ENCODE results near the gene ASPDH. TPM values are rescaled to one million over a fixed set of nuclear protein-coding genes. Genes with fewer than 3 reads are reported as not detected.

ASPDH gene
- total and polyA plus RNA-seq, 3 experiments from 2014 or later, result not detected

Other genes with a start within 250 kb of the ASPDH start
- under 1 TPM; 0.68 to 0.73 TPM for gene KCNC3, start 184.5 kb downstream of the ASPDH start, total RNA-seq
- gene KCNC3, start 184.5 kb downstream of the ASPDH start, polyA plus RNA-seq, result not detected
- gene NAPSA, start 148.3 kb downstream of the ASPDH start, total RNA-seq, result 10 to 100 TPM; 19.7 to 22.5 TPM
- gene NAPSA, start 148.3 kb downstream of the ASPDH start, polyA plus RNA-seq, result 1.6 TPM
- gene NR1H2, start 137.5 kb downstream of the ASPDH start, total RNA-seq, result 10 to 100 TPM; 79.7 to 82.3 TPM
- 95.5 TPM for gene NR1H2, start 137.5 kb downstream of the ASPDH start, polyA plus RNA-seq
- gene POLD1, start 129.6 kb downstream of the ASPDH start, total RNA-seq, result 100 to 1,000 TPM; 154 to 160 TPM
- gene POLD1, start 129.6 kb downstream of the ASPDH start, polyA plus RNA-seq, result 29.4 TPM
- gene SPIB, start 95.0 kb downstream of the ASPDH start, total RNA-seq, result 1 to 10 TPM in 1 of 2 experiments, under 1 TPM in 1; 1.00 to 2.2 TPM
- 0.52 TPM for gene SPIB, start 95.0 kb downstream of the ASPDH start, polyA plus RNA-seq
- gene MYBPC2, start 81.0 kb downstream of the ASPDH start, total RNA-seq, result under 1 TPM; 0.07 to 0.24 TPM
- not detected for gene MYBPC2, start 81.0 kb downstream of the ASPDH start, polyA plus RNA-seq
- 10 to 100 TPM; 74.7 to 74.8 TPM for gene EMC10, start 37.4 kb downstream of the ASPDH start, total RNA-seq
- gene EMC10, start 37.4 kb downstream of the ASPDH start, polyA plus RNA-seq, result 11.4 TPM
- gene GARIN5A, start 37.1 kb downstream of the ASPDH start, total RNA-seq, result under 1 TPM; 0.57 to 0.97 TPM
- gene GARIN5A, start 37.1 kb downstream of the ASPDH start, polyA plus RNA-seq, result 0.33 TPM
- gene JOSD2, start 2.7 kb downstream of the ASPDH start, total RNA-seq, result 10 to 100 TPM; 47.4 to 50.9 TPM
- gene JOSD2, start 2.7 kb downstream of the ASPDH start, polyA plus RNA-seq, result 28.4 TPM
- not detected for gene LRRC4B, start 54.5 kb upstream of the ASPDH start, total RNA-seq
- not detected for gene LRRC4B, start 54.5 kb upstream of the ASPDH start, polyA plus RNA-seq
- under 1 TPM; 0.11 to 0.24 TPM for gene SYT3, start 126.0 kb upstream of the ASPDH start, total RNA-seq
- 0.09 TPM for gene SYT3, start 126.0 kb upstream of the ASPDH start, polyA plus RNA-seq
- not detected for gene C19orf81, start 135.5 kb upstream of the ASPDH start, total RNA-seq
- gene C19orf81, start 135.5 kb upstream of the ASPDH start, polyA plus RNA-seq, result not detected
- not detected for gene SHANK1, start 205.9 kb upstream of the ASPDH start, total RNA-seq
- not detected for gene SHANK1, start 205.9 kb upstream of the ASPDH start, polyA plus RNA-seq
- gene CLEC11A, start 209.5 kb upstream of the ASPDH start, total RNA-seq, result under 1 TPM; 0.31 to 0.53 TPM
- 1.9 TPM for gene CLEC11A, start 209.5 kb upstream of the ASPDH start, polyA plus RNA-seq